Stomach (tissue), 4 donors: Measurements from ENCODE around the gene OTUD5.

Source experiments
- EP300 ChIP-seq: sonication (generic); formaldehyde crosslinking; IDR thresholded peaks from one replicate; pipeline ENCODE4 v1.6.1; 2017; ENCODE audit warnings: antibody characterized with exemption
- POLR2A ChIP-seq, 4 donors: fragments of 450-650 bp; IDR thresholded peaks; one replicate each; pipeline ENCODE4 v1.6.1; 2016; ENCODE audit warnings: antibody characterized with exemption in 4 of 4, control low read depth in 2 of 4, mild to moderate bottlenecking in 1 of 4, moderate library complexity in 1 of 4
- TF ChIP-seq, protein P1 (sequence below), 7 experiments: fragments of 450-650 bp in 4 of 7; fragments of 200-600 bp in 3 of 7; sonication (generic) in 3 of 7; IDR thresholded peaks; one replicate each; pipeline ENCODE4 v1.5.1; 2016 to 2019; ENCODE audit warnings: antibody characterized with exemption in 7 of 7, control low read depth in 2 of 7, mild to moderate bottlenecking in 1 of 7

- TF ChIP-seq POLR2A (IDR thresholded peaks at IDR 0.05) = no peak
- TF ChIP-seq, protein P1, sequence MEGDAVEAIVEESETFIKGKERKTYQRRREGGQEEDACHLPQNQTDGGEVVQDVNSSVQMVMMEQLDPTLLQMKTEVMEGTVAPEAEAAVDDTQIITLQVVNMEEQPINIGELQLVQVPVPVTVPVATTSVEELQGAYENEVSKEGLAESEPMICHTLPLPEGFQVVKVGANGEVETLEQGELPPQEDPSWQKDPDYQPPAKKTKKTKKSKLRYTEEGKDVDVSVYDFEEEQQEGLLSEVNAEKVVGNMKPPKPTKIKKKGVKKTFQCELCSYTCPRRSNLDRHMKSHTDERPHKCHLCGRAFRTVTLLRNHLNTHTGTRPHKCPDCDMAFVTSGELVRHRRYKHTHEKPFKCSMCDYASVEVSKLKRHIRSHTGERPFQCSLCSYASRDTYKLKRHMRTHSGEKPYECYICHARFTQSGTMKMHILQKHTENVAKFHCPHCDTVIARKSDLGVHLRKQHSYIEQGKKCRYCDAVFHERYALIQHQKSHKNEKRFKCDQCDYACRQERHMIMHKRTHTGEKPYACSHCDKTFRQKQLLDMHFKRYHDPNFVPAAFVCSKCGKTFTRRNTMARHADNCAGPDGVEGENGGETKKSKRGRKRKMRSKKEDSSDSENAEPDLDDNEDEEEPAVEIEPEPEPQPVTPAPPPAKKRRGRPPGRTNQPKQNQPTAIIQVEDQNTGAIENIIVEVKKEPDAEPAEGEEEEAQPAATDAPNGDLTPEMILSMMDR (IDR thresholded peaks at IDR 0.05) = no peak
- TF ChIP-seq EP300 = no peak
Observed at GRCh38 chrX:48927736-48928382, 29.5 kb downstream of the OTUD5 start.
